OCI-LY3 (cell line): Measurements from ENCODE around the gene FAM228B.

Experiments
- CTCF ChIP-seq: fragments of 200-600, 300-600 bp; sonication (generic); IDR thresholded peaks from 2 replicates; pipeline ENCODE4 v1.5.1; 2014; ENCODE audit warnings: antibody characterized with exemption, low read length, low read depth
- EZH2phosphoT487 ChIP-seq: fragments of 200-600 bp; shearing (Covaris generic); IDR thresholded peaks from 2 replicates; pipeline ENCODE4 v1.6.1; 2018; ENCODE audit warnings: antibody characterized with exemption, mixed run types, low read depth

GRCh38 chr2:24082787-24083566 lies 40.3 kb upstream of the FAM228B start:
- TF ChIP-seq EZH2phosphoT487 (no peak), CTCF (no peak)
